HepG2 (cell line): ENCODE measurements around the gene FBXW2. TPM values are rescaled to one million over a fixed set of nuclear protein-coding genes. Genes with fewer than 3 reads are reported as not detected.

Experiments used
- ARID5B ChIP-seq: IDR thresholded peaks from 2 replicates; pipeline ENCODE4 v1.4.0; 2020; ENCODE audit warnings: mild to moderate bottlenecking, missing genetic modification reagents
- ATF4 ChIP-seq, 2 experiments: fragments of 450-650 bp in 1 of 2; sonication (generic) in 1 of 2; formaldehyde crosslinking; IDR thresholded peaks; 2 replicates each; pipeline versions ENCODE4 v1.5.0 to v1.8.0; 2020 to 2022; ENCODE audit warnings: mild to moderate bottlenecking in 1 of 2, missing genetic modification reagents in 1 of 2
- BCL3 ChIP-seq: sonication (generic); formaldehyde crosslinking; IDR thresholded peaks from 2 replicates; pipeline ENCODE4 v1.5.1; 2020; ENCODE audit warnings: mild to moderate bottlenecking, missing genetic modification reagents, moderate library complexity
- BCL6 ChIP-seq: IDR thresholded peaks from 2 replicates; pipeline ENCODE4 v1.6.1; 2016; ENCODE audit warnings: missing genetic modification reagents, missing compliant biosample characterization
- CEBPB ChIP-seq: IDR thresholded peaks from 2 replicates; pipeline ENCODE4 v1.6.1; 2011; ENCODE audit warnings: low read depth, low read length, improper control_type of control experiment, borderline replicate concordance
- CREM ChIP-seq, 2 experiments: sonication (generic) in 1 of 2; formaldehyde crosslinking in 1 of 2; IDR thresholded peaks; 2 replicates each; pipeline versions ENCODE4 v1.4.0 to v1.6.1; 2016 to 2020; ENCODE audit warnings: antibody characterized with exemption in 1 of 2, mild to moderate bottlenecking in 1 of 2, missing genetic modification reagents in 1 of 2
- HNF1A ChIP-seq, 2 experiments: sonication (generic) in 1 of 2; formaldehyde crosslinking in 1 of 2; IDR thresholded peaks; 2 replicates each; pipeline versions ENCODE4 v1.4.0 to v1.6.1; 2016 to 2020; ENCODE audit warnings: borderline replicate concordance in 1 of 2, low read depth in 1 of 2, mild to moderate bottlenecking in 1 of 2, missing genetic modification reagents in 1 of 2
- HNF4A ChIP-seq: sonication (generic); formaldehyde crosslinking; IDR thresholded peaks from 2 replicates; pipeline ENCODE4 v1.4.0; 2020; ENCODE audit warnings: missing genetic modification reagents
- ISL2 ChIP-seq: sonication (generic); formaldehyde crosslinking; IDR thresholded peaks from 2 replicates; pipeline ENCODE4 v1.5.0; 2020; ENCODE audit warnings: missing genetic modification reagents
- NR2F1 ChIP-seq, 2 experiments: fragments of 450-650 bp in 1 of 2; formaldehyde crosslinking in 1 of 2; IDR thresholded peaks; 2 replicates each; pipeline versions ENCODE4 v1.5.0 to v1.6.1; 2016 to 2020; ENCODE audit warnings: mild to moderate bottlenecking in 1 of 2, missing compliant biosample characterization in 1 of 2, missing genetic modification reagents in 1 of 2, moderate library complexity in 1 of 2
- NR2F2 ChIP-seq: IDR thresholded peaks from 2 replicates; pipeline ENCODE4 v1.6.1; 2012; ENCODE audit warnings: low read depth, inconsistent platforms, borderline replicate concordance
- NR2F6 ChIP-seq, 2 experiments: IDR thresholded peaks; 2 replicates each; pipeline ENCODE4 v1.6.1; 2016; ENCODE audit warnings: antibody characterized with exemption in 1 of 2, mild to moderate bottlenecking in 1 of 2
- RXRB ChIP-seq: IDR thresholded peaks from 2 replicates; pipeline ENCODE4 v1.6.1; 2016; ENCODE audit warnings: borderline replicate concordance, missing genetic modification reagents, missing compliant biosample characterization
- SKIL ChIP-seq: sonication (generic); formaldehyde crosslinking; IDR thresholded peaks from 2 replicates; pipeline ENCODE4 v1.8.0; 2022; ENCODE audit warnings: missing genetic modification reagents, mild to moderate bottlenecking, moderate library complexity, borderline replicate concordance
- ZNF564 ChIP-seq: sonication (generic); formaldehyde crosslinking; IDR thresholded peaks from 2 replicates; pipeline ENCODE4 v1.8.1; 2023; ENCODE audit warnings: mild to moderate bottlenecking, missing genetic modification reagents
- ZNF672 ChIP-seq: sonication (generic); formaldehyde crosslinking; IDR thresholded peaks from 2 replicates; pipeline ENCODE4 v1.8.1; 2022; ENCODE audit warnings: missing genetic modification reagents
- polyA plus RNA-seq, 8 experiments: library from polyadenylated mRNA; depleted of rRNA in 3 of 8; stranded (reverse) in 7 of 8; unstranded in 1 of 8; fragments of >200 nt; fragmentation: Illumina TruSeq in 4 of 8; extraction: Trizol in 4 of 8; gene quantifications; 2 replicates each; pipeline versions ENCODE4 v1.2.1 to v1.2.3, GENCODE V29; 2011 to 2016; ENCODE audit warnings: low read depth in 4 of 8, missing spikeins in 1 of 8, mixed read lengths in 1 of 8; ENCODE audit not compliant: insufficient read depth in 1 of 8
- total RNA-seq, 5 experiments: library from RNA; depleted of rRNA; stranded (reverse); fragments of >200 nt; fragmentation: Illumina TruSeq; extraction: Trizol; gene quantifications; 2 replicates each; pipeline ENCODE4 v1.2.3, GENCODE V29; 2016; ENCODE audit warnings: low read depth in 1 of 5

FBXW2 gene
- total and polyA plus RNA-seq, 2 of the 13 experiments (the other 11 are each of a cell fraction or from before 2014, with no cell fraction given): 35.4 to 43.1 TPM

- TF ChIP-seq CREM (IDR thresholded peaks at IDR 0.05) (peak; percentile 38; the same call in 1 of the 2 replicates), CREM (CRISPR knock-in tag; IDR thresholded peaks at IDR 0.05) (no peak), HNF1A (IDR thresholded peaks at IDR 0.05; ENCODE audit: low read depth) (no peak), HNF1A (CRISPR knock-in tag; IDR thresholded peaks at IDR 0.05; ENCODE audit: borderline replicate concordance) (peak; percentile 25; the same call in 1 of the 2 replicates), CEBPB (peak; percentile 34; the same call in 1 of the 2 replicates), ZNF564 (CRISPR knock-in tag) (no peak), NR2F2 (peak; percentile 61), BCL3 (CRISPR knock-in tag) (no peak), HNF4A (CRISPR knock-in tag) (peak; percentile 67), ISL2 (peak; percentile 64; the same call in 1 of the 2 replicates), NR2F6 (IDR thresholded peaks at IDR 0.05) (peak; percentile 81), NR2F6 (CRISPR knock-in tag; IDR thresholded peaks at IDR 0.05) (peak; percentile 56; the same call in 1 of the 2 replicates), ARID5B (CRISPR knock-in tag) (peak; percentile 66), ZNF672 (CRISPR knock-in tag) (no peak), SKIL (CRISPR knock-in tag) (0 out of 2 replicates have a peak, but pooled peaks have one; percentile 48), BCL6 (peak; percentile 81), ATF4 (CRISPR knock-in tag; IDR thresholded peaks at IDR 0.05) (peak in 1 of 2 experiments; percentile 22; a peak in 1 of 4 replicates), RXRB (CRISPR knock-in tag) (peak; percentile 72), NR2F1 (CRISPR knock-in tag; IDR thresholded peaks at IDR 0.05) (peak in 1 of 2 experiments; percentile 33; a peak in 2 of 4 replicates)
These were observed 24.3 kb downstream of the FBXW2 start (continued) for GRCh38 chr9:120768886-120769285.
